NB4 (cell line): ENCODE results near the gene SELENOI.

Experiments used
- CTCF ChIP-seq: IDR thresholded peaks from one replicate; pipeline ENCODE4 v1.5.1; 2012; ENCODE audit warnings: low read depth, low read length
- POLR2A ChIP-seq: IDR thresholded peaks from 2 replicates; pipeline ENCODE4 v1.6.1; 2011; ENCODE audit warnings: mild to moderate bottlenecking; ENCODE audit not compliant: insufficient read length; ENCODE audit errors: extremely low read depth

GRCh38 chr2:26316845-26317244 lies 29.1 kb upstream of the SELENOI start:
- TF ChIP-seq CTCF (no peak), POLR2A (no peak)
